Omental fat pad (tissue), 4 donors: ENCODE results near the gene PAK5. TPM values are rescaled to one million over a fixed set of nuclear protein-coding genes. Genes with fewer than 3 reads are reported as not detected.

Experiments
- ATAC-seq: fragments of 150-250 bp; one replicate; pipeline ENCODE4 v1.9.1; 2016; ENCODE audit warnings: mild to moderate bottlenecking, moderate library complexity; ENCODE audit not compliant: low FRiP score
- DNase-seq: peaks from one replicate; pipeline ENCODE4 v3.0.0-alpha.2; 2019; ENCODE audit warnings: low spot score
- CTCF ChIP-seq, 3 donors: fragments of 450-650 bp; IDR thresholded peaks; one replicate each; pipeline ENCODE4 v1.5.1; 2016 to 2017; ENCODE audit warnings: antibody characterized with exemption in 3 of 3, mild to moderate bottlenecking in 3 of 3, moderate library complexity in 2 of 3
- total RNA-seq, 4 donors: library from RNA; depleted of rRNA; stranded (reverse); fragments of >200 nt; gene quantifications; one replicate each; pipeline ENCODE4 v1.1.0, GENCODE V29; 2016

The PAK5 gene
- total RNA-seq, 4 donors from 2014 or later: not detected

GRCh38 chr20:9761476-9761875, 77.4 kb downstream of the PAK5 start:
- no peak for ATAC-seq
- DNase-seq: no peak
- TF ChIP-seq CTCF (IDR thresholded peaks at IDR 0.05): no peak

DNA sequence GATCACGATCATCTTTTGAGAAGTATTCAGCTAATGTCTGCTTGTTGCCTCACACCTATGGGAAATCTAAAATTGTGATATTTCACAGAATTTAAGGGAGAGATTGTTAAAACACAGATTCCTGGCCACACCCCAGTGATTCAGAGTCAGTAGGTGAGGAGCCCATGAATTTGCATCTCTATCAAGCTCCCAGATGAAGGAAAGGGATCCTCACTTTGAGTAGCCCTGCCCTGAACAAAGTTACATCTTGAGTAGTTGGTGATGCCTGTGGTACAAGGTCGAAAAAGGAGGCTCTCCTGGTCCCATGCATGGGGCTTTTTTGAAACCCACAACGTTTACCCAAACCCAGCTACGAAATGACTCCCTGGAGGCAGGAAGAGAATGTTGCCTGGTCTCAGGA, 79.5 kb downstream of the PAK5 start:
- DNase-seq: no peak
- ATAC-seq: no peak
- TF ChIP-seq CTCF (IDR thresholded peaks at IDR 0.05): no peak

- no peak for DNase-seq
- ATAC-seq: no peak
- no peak for TF ChIP-seq CTCF (IDR thresholded peaks at IDR 0.05)
Observed at GRCh38 chr20:9758752-9759151, 80.1 kb downstream of the PAK5 start.

DNA sequence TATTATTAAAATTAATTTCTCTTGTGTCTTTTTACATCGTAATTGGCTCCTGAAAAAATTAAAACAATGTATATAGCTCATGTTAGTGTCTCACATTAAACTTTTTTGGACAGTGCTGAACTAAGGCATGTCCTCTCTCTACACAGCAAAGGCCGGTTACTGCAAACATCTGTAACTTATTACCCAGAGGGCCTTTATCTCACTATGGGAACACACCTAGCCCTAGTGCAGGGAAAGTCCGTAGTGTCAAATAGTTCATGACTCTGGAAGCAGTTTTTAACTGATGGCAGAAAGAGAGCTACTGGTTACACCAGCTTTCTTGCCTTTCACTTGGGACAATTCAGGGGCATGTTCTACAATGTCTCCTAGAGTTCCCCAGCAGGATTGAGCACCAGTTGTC, 82.2 kb downstream of the PAK5 start:
- DNase-seq: no peak
- TF ChIP-seq CTCF (IDR thresholded peaks at IDR 0.05): no peak
- no peak for ATAC-seq

DNA sequence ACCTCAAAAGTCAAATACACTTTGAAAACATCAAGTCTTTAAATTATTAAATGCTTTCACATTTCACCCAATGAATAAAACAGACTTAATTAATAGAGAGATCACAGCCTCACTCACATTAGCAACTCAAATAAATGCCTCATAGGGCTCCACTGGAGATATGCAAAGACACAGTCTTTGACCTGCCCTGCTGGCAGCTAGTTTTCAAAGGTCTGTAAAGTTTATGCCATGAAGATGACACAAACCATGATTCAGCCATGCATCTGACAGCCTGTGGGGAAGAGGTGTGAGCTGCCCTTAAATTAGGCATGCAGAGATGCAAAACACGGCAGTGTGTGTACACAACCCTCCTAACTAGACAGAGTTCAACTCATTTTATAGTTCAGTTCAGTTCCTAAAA, 83.6 kb downstream of the PAK5 start:
- DNase-seq (no peak), ATAC-seq (no peak)
- TF ChIP-seq CTCF (IDR thresholded peaks at IDR 0.05): no peak

GRCh38 chr20:9744551-9744950, 94.3 kb downstream of the PAK5 start:
- ATAC-seq (no peak), DNase-seq (no peak)
- TF ChIP-seq CTCF (IDR thresholded peaks at IDR 0.05): no peak

GRCh38 chr20:9743871-9744270, 95.0 kb downstream of the PAK5 start:
- ATAC-seq (no peak), DNase-seq (no peak)
- TF ChIP-seq CTCF (IDR thresholded peaks at IDR 0.05): no peak
